HG02870 (cell line): ENCODE data around the gene RFPL4AL1.
"Not testable (repeated sequence)": the region's sequence is repeated elsewhere in the genome, so short reads cannot be mapped to it uniquely, and the experiment has no call there.

ENCODE experiments used
- ATAC-seq: cut with Tn5 transposase; IDR thresholded peaks from one replicate; pipeline ENCODE4 v1.9.1; 2021; ENCODE audit warnings: mild to moderate bottlenecking, moderate library complexity; ENCODE audit not compliant: unreplicated experiment

The RFPL4AL1 gene

DNA sequence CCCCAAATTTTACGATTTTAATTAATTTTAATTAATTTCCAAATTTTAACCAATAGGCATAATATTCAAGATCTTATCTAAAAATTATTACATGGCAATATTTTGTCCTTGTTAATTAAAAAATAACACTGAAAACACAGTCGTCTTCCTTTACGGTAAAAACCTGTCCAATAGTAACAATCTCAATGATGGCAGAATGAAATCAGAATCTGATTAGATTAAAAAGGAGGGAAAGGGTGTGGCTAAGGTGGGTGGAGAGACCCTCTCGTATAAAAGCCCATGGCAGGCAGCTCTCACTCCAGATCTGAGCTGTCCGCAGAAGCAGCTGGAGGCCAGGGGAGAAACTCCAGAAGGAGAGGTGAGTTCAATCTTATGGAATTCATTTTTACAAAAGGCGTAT, at the start of gene RFPL4AL1:
TSS of gene RFPL4AL1 (plus strand) at position 301 of the 400 bp plus-strand sequence. CDS start 2,687 bp downstream, outside the sequence.
- ATAC-seq: not testable (repeated sequence)

DNA sequence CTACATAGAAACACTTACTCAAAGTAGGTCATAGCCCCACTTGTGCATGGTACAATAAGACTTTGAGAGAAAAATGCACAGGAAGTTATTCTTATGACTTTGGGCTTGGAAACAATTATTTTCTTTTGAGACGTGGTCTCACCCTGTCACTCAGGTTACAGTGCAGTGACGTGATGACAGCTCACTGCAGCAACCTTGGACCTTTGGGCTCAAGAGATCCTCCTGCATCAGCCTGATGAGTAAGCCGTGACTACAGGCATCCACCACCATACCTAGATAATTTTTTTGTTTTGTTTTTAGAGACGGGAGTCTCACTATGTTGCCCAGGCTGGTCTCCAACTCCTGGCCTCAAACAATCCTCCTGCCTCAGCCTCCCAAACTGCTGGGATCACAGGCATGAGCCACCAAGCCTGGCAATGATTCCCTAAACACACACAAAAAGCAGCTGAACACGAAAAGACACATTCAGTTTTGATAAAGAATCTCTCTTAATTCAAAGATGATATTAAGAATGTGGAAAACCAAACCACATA, 48.6 kb upstream of the RFPL4AL1 start:
- no peak for ATAC-seq

DNA sequence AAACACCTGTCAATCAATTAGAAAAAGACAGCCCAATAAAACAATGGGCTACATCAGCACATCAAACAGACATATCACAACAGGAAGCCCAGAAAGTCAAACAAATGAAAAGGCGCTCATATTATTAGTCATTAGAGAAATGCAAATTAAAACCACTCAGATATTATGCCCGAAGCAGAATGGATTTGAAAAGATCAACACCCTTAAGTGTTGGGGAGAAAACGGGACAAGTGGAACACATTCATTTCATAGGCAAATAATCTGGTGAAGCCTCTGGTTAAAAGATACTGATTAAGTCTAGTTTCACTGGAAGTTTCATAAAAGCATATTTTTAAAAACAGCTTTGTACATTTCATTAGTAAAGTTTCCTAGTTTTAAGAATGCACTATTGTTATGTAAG, 48.1 kb upstream of the RFPL4AL1 start:
- ATAC-seq: no peak

DNA sequence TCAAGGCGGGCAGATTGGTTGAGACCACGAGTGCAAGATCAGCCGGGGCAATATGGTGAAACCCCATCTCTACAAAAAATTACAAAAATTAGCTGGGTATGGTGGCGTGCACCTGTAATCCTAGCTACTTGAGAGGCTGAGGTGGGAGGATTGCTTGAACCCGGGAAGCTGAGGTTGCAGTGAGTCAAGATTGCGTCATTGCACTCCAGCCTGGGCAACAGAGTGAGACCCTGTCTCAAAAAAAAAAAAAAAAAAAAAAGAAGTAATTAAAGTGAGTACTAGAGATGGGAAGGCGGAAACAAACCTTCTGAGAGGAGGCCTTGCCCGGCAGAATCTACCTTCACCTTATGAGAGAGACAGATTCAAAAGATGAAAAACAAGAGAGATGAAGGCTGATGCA, 45.4 kb upstream of the RFPL4AL1 start:
- ATAC-seq: no peak

DNA sequence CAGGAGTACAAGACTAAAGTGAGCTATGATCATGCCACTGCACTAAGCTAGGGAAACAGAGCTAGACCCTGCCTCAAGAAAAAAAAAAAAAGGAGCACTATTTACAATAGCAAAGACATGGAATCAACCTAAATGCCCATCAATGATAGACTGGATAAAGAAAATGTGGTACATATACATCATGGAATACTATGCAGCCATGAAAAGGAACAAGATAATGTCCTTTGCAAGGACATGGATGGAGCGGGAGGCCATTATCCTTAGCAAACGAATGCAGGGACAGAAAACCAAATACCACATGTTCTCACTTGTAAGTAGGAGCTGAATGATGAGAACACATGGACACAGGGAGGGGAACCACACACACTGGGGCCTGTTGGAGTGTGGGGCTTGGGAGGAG, 38.5 kb upstream of the RFPL4AL1 start:
- not testable (repeated sequence) for ATAC-seq

DNA sequence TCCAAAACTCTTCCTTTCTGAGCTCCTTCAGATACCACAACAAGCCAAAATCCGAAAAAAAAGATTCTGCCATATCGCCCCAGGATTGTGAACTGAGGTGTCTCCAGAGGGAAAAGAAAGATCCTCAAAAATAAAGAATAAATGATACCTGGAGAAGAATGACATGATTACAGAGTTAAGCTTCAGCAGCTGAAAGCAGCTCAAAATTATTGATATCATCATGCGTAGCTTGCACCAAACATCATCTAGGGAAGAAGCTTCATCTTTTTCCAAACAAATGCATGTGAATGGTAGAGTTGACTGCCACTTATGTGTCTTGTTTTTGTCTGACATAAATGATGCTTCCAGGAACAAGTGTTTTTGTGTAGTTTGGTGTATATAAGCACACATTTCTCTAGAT, 30.6 kb upstream of the RFPL4AL1 start, which contains the start of gene NLRP9:
TSS of gene NLRP9 (minus strand) at position 101 of the 400 bp plus-strand sequence. CDS start at position 73, 28 bp downstream.
- no peak for ATAC-seq

DNA sequence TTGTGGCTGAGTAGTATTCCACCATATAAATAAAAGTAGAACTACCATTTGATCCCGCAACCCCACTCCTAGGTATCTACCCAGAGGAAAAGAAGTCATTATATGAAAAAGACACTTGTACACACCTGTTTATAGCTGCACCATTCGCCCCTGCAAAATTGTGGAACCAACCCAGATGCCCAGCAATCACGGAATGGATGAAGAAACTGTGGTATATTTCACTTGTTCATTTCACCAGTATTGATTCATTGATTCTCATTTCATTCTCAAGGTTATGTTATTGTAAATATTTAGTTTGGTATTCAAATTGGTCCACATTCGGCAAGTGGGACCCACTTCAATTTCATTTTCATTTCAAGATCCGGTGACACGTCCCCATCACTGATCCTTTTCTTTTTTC, 18.2 kb upstream of the RFPL4AL1 start:
- no peak for ATAC-seq

DNA sequence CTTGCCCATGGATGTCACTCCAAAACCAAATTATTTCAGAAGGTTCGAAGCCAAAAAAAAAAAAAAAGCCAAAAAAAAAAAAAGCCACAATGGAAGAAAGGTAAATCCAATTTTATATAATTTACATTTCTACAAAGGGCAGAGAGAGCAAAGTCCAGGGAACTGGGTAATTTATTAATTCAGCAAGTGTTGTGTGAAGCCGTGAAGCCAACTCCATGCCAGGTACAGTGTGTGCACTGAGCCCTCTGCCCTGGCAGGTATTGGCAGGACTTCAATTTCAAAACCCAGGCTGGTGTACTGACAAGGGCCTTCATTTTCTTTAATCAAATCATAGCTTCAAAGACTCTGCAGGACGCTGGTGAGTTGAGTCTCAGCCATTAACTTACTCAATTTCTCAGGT, 15.5 kb upstream of the RFPL4AL1 start:
- no peak for ATAC-seq

DNA sequence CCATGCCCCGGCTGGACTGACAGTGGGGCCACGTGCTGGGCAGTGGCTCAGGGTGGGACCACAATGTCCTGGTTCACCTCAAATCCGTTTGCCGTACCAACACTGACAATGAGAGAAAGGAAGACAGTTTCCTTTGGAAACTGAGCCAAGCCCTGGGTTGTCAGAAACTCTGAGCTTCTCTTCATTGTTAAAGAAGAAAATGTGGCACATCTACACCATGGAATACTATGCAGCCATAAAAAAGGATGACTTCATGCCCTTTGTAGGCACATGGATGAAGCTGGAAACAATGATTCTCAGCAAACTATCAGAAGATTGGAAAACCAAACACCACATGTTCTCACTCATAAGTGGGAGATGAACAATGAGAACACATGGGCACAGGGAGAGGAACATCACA, 12.1 kb upstream of the RFPL4AL1 start:
- not testable (repeated sequence) for ATAC-seq

DNA sequence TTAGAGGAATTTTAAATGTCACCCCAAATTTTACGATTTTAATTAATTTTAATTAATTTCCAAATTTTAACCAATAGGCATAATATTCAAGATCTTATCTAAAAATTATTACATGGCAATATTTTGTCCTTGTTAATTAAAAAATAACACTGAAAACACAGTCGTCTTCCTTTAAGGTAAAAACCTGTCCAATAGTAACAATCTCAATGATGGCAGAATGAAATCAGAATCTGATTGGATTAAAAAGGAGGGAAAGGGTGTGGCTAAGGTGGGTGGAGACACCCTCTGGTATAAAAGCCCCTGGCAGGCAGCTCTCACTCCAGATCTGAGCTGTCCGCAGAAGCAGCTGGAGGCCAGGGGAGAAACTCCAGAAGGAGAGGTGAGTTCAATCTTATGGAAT, 10.1 kb upstream of the RFPL4AL1 start, which contains the start of gene RFPL4A:
TSS of gene RFPL4A (plus strand) at position 301 of the 400 bp plus-strand sequence. CDS start 2,704 bp downstream, outside the sequence.
- not testable (repeated sequence) for ATAC-seq

DNA sequence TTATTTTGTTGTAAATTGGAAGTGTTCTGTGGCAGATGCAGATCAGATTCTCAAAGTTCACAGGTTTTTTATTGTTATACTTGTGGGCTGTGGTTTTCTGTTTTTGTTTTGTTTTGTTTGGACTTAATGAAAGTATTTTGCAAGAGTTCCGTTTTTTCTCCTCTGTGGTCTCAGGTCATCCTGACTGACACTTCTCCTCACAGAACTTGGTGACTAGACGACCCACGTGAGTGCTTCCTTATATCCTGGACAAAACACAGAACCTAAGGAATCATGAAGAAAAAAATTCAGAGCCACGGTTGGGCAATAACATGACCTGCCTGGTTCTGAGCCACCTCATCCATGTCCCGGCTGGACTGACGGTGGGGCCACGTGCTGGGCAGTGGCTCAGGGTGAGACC, 2.5 kb upstream of the RFPL4AL1 start:
- ATAC-seq: no peak

DNA sequence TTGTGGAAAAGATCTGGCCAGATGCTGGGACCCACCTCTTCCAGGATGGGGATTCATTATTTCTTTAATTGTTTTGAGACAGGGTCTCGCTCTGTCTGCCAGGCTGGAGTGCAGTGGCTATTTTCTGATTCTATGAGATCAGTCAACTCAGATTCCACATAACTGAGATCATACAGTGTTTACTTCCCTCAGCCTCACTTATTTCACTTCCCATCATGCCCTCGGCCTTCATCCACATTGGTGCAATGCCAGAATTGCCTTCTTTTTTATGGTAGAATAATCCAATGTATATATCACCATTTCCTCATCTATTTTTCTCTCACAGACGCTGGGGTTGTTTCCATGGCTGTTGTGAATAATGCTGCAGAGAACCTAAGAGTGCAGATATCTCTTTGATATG, 714 bp downstream of the RFPL4AL1 start:
- ATAC-seq: not testable (repeated sequence)

DNA sequence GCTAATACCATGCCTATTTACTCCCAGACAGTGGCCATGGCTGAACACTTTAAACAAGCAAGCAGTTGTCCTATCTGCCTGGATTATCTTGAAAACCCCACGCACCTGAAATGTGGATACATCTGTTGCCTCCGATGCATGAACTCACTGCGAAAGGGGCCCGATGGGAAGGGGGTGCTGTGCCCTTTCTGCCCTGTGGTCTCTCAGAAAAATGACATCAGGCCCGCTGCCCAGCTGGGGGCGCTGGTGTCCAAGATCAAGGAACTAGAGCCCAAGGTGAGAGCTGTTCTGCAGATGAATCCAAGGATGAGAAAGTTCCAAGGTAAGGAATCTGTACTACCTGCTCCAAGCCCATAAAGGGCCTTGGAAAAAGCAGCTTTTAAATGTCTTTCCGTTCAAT, 8.6 kb downstream of the RFPL4AL1 start:
- ATAC-seq: no peak

DNA sequence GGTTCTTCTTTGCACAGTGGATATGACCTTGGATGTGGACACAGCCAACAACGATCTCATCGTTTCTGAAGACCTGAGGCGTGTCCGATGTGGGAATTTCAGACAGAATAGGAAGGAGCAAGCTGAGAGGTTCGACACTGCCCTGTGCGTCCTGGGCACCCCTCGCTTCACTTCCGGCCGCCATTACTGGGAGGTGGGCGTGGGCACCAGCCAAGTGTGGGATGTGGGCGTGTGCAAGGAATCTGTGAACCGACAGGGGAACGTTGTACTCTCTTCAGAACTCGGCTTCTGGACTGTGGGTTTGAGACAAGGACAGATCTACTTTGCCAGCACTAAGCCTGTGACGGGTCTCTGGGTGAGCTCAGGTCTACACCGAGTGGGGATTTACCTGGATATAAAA, 9.4 kb downstream of the RFPL4AL1 start:
- ATAC-seq: no peak

DNA sequence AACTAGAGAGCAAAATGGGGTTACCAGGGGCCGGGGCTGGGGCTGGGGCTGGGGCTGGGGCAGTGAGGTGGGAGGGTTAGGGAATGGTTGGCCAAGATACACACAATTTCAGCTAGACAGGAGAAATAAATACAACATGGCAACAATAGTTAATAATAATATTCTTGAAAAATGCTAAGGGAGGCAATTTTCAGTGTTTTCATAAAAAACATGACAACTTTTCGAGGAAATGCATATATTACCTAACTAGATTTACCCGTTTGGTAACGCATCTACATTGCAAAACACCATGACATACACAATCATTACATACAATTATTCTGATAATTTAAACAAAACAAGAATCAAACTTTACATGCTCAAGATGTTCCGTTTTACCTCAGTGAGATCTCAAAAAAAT, 12.2 kb downstream of the RFPL4AL1 start:
- no peak for ATAC-seq

DNA sequence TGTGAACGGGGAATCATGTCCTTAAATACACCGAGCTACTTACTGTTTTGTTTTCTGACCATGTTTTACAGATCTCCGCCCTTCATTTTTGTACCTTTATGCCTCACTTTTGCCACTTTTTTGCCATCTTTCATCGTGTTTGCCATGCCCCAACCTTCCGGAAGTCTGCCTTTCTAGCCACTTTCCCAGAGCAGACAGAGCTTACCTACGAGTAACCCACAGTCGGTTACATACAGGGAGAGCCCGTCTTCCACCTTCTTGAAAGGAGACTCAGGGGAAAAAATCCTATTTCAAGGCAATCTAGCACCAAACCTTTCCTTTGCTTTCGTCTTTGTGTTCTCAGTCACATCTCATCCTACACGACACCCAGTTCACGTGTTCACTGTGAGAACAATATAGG, 26.1 kb downstream of the RFPL4AL1 start:
- ATAC-seq: no peak

DNA sequence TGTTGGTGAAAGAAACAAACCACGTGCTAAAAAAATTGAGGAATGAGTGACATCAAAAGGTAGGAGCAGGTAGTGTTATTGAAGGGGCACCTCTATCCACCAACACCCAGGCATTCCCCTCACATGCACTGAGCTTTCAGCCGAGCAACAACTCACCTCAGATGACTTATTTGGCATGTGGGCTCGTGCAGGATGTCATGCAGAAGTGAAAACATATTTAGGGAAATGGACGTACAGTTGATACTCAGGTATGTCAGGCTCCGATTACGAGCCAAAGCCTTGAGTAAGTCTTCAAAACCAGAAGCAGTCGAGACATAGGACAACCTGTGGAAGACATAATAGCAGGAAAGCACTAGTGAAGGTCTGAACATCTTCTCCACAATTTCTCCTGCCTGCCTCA, 32.5 kb downstream of the RFPL4AL1 start:
- ATAC-seq: no peak

DNA sequence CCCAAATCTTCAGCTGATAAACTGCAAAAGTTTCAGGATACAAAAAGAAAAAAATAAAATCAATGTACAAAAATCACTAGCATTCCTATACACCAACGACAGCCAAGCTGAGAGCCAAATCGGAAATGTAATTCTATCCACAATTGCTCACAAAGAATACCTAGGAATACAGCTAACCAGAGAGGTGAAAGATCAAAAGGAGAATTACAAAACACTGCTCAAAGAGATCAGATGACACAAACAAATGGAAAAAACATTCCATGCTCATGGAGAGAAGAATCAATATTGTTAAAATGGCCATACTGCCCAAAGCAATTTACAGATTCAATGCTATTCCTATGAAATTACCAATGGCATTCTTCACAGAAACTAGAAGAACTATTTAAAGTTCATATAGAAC, 33.4 kb downstream of the RFPL4AL1 start:
- no peak for ATAC-seq

DNA sequence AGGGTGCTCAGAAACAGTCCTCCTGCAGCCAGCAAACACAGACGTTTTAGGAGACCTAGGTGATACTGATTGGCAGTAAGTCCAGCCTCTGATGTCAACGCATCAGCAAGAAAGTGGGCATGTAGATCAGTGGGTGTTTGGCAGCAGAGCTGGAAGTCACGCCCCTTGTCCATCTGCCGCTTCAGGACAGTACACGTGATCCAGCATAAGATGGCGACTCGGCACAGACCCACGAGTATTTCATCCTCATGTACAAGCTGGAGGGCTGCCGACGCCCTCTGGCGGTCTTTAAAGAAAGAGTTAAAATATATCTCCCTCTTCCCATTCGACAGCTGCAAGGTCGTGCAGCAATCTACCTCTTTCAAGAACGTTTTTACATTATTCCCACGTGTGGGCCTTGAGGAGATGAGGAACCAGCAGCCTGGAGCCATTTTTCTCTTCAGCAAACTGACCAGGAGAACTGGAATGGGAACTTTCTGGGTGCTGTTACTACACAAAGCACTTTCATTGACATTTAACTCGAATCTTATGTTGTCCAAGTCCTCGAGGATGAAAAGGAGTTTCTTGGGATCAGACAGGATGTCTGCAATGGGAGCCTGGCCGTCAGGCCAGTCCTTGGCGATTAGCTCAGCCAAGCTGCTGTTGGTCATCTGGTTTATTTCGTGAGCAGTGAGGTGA, 40.6 kb downstream of the RFPL4AL1 start:
- peak; percentile 54 for ATAC-seq

DNA sequence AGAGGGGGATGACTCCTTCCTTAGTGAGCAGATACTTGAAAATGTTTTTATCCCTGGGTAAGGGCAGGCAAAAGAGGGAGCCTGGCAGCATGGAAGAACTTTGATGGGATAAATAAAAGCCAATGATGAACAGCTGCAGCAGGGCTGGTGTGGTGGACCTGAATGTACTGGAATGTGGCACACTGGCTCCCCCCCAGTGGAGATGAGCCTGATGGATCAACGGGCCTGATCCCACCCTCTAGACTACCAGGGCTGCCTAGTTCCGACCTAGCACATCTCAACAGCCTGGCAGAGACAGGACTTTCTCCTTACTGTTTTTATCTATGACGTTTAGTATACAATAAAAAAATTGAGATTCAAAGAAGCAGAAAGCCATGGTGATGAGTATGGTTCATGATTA, 42.4 kb downstream of the RFPL4AL1 start:
- no peak for ATAC-seq

DNA sequence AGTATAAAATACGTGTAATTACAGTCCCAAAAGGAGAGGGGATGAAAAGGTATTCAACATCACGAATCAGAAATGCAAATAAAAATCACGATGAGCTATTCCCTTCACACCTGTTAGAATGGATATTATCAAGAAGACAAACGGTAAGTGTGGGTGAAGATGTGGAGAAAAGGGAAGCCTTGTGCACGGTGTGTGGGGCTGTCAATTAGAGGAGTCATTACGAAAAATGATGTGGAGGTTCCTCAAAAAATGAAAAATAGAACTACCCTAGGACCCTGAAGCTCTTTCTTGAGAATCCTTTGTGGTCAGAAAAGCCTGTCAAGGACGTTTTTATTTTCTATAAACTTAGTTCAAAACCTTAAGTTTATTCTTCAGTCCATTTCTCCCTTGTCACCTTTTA, 43.5 kb downstream of the RFPL4AL1 start:
- no peak for ATAC-seq

DNA sequence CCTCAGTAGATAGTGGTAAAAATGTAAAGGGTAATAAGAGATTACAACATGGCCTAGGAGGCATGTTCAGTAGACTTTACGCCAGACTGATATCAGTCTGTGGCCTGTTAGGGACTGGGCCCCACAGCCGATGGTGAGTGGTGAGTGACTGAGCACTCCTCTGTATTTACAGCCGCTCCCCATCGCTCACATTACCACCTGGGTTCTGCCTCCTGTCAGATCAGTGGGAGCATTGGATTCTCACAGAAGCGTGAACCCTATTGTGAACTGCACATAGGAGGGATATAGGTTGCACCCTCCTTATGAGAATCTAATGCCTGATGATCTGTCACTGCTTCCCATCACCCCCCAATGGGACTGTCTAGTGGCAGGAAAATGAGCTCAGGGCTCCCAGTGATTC, 45.0 kb downstream of the RFPL4AL1 start:
- ATAC-seq: no peak

DNA sequence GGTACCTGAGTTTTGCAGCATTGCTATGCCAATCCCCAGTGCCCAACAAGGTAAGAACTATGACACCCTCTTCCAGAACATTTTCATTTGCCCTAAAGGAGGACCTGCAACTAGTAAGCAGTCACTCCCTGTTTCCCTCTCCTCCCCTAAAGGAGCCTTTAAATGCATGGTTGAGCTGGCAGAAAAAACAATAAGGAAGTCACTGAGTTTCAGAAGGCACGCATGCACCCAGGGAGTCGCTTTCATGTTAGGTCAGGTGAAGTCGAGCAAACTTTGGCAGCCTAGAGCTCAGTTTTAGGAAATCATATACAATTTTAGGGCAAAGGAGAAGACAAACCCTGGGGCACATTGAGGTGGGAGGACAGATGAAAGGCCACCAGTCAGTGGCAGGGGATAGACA, 51.1 kb downstream of the RFPL4AL1 start:
- ATAC-seq: no peak
